ENCODE measurements around the gene PSMD13.
A peak's percentile ranks its signal among the peaks of the same experiment; 100 is the strongest.
"Not testable (repeated sequence)": the region's sequence is repeated elsewhere in the genome, so short reads cannot be mapped to it uniquely, and the experiment has no call there.

Gene PSMD13

GRCh38 chr11:285021-285893 is 48.5 kb downstream of the PSMD13 start:
- TF ChIP-seq CTCF (IDR thresholded peaks at IDR 0.05; ENCODE audit: low read depth, low read length), result no peak
- H3K4me3 ChIP-seq (ENCODE audit: low read depth, low read length), result no peak overlapping the region

GRCh38 chr11:285894-286220 is 49.1 kb downstream of the PSMD13 start:
- no peak for TF ChIP-seq CTCF (IDR thresholded peaks at IDR 0.05; ENCODE audit: low read depth, low read length)
- H3K4me3 ChIP-seq (ENCODE audit: low read depth, low read length), result no peak overlapping the region

- not testable (repeated sequence) for H3K4me3 ChIP-seq (ENCODE audit: low read depth, low read length)
These were observed 50.4 kb downstream of the PSMD13 start for GRCh38 chr11:286977-287820.

GRCh38 chr11:287821-288477 is 51.2 kb downstream of the PSMD13 start:
- peak overlapping the region; percentile 59 for H3K4me3 ChIP-seq (ENCODE audit: low read depth, low read length)
- TF ChIP-seq CTCF (IDR thresholded peaks at IDR 0.05; ENCODE audit: low read depth, low read length), result no peak

- H3K4me3 ChIP-seq (ENCODE audit: low read depth, low read length), result peak within 1 kb of the TSS; percentile 59
- no peak for TF ChIP-seq CTCF (IDR thresholded peaks at IDR 0.05; ENCODE audit: low read depth, low read length)
These were observed 52.0 kb downstream of the PSMD13 start, which contains the start of gene PGGHG for GRCh38 chr11:288478-289397. PGGHG (plus strand) TSS chr11:289126; CDS start chr11:289817, 691 bp downstream.

- peak overlapping the region; percentile 44 for H3K4me3 ChIP-seq (ENCODE audit: low read depth, low read length)
- no peak for TF ChIP-seq CTCF (IDR thresholded peaks at IDR 0.05; ENCODE audit: low read depth, low read length)
These were observed 52.6 kb downstream of the PSMD13 start for GRCh38 chr11:289398-289711.

All from WI38 (cell line).